ENCODE data around the gene ATP1A2. TPM values are rescaled to one million over a fixed set of nuclear protein-coding genes. Genes with fewer than 3 reads are reported as not detected.
A peak's percentile ranks its signal among the peaks of the same experiment; 100 is the strongest.

Gene ATP1A2
- total and polyA plus RNA-seq, 7 donors: 52.5 to 1,040 (median 523) TPM

- no peak overlapping the region for H3K4me3 ChIP-seq
- WGBS, 3 donors: 44 to 70% (median 49%) methylated on average over 14 of the region's 14 CpGs
- H3K27ac ChIP-seq: peak overlapping the region; percentile 37
- ATAC-seq (peak; percentile 11 to 35 (median 18)), DNase-seq (no peak)
- intact Hi-C loops (cut with DNase I): no loop called here
- no peak for TF ChIP-seq CTCF (IDR thresholded peaks at IDR 0.05)
- peaks cover 0 to 20% of the 10 kb centered on the region in 2 donors for H3K36me3 ChIP-seq (ENCODE audit: insufficient read depth in 1 of 2, low read depth in 1 of 2)
- H3K4me1 ChIP-seq: peaks cover 9% of the 10 kb centered on the region
- H3K27me3 ChIP-seq (ENCODE audit: insufficient read depth in 3 of 3, low read length in 2 of 3): no peaks in the 10 kb centered on the region
- H3K9me3 ChIP-seq: no peaks in the 10 kb centered on the region
Observed at GRCh38 chr1:160146107-160146506, 30.5 kb downstream of the ATP1A2 start.

- WGBS, 3 donors: 78 to 84% (median 83%) methylated on average over 3 of the region's 3 CpGs
- Histone ChIP-seq H3K27ac (peak overlapping the region; percentile 63), H3K4me3 (no peak overlapping the region), H3K36me3 (ENCODE audit: insufficient read depth in 1 of 2, low read depth in 1 of 2) (no peaks in the 10 kb centered on the region), H3K4me1 (peaks cover 9% of the 10 kb centered on the region), H3K9me3 (no peaks in the 10 kb centered on the region), H3K27me3 (ENCODE audit: insufficient read depth in 3 of 3, low read length in 2 of 3) (no peaks in the 10 kb centered on the region)
- intact Hi-C loops (cut with DNase I): no loop called here
- no peak for DNase-seq
- no peak for TF ChIP-seq CTCF (IDR thresholded peaks at IDR 0.05)
- ATAC-seq: peak; percentile 38 to 48 (median 44)
Observed at GRCh38 chr1:160148121-160148520, 32.6 kb downstream of the ATP1A2 start.

GRCh38 chr1:160149233-160149632, 33.7 kb downstream of the ATP1A2 start:
- intact Hi-C loops (cut with DNase I): no loop called here
- peak overlapping the region; percentile 19 for H3K27ac ChIP-seq
- TF ChIP-seq CTCF (IDR thresholded peaks at IDR 0.05): no peak

GRCh38 chr1:160149716-160150115, 34.2 kb downstream of the ATP1A2 start:
- no peak for TF ChIP-seq CTCF (IDR thresholded peaks at IDR 0.05)
- WGBS, 3 donors: 69 to 81% (median 73%) methylated on average over 2 of the region's 2 CpGs
- no peak overlapping the region for H3K4me3 ChIP-seq
- ATAC-seq (no peak), DNase-seq (no peak)
- H3K9me3 ChIP-seq: no peaks in the 10 kb centered on the region
- H3K4me1 ChIP-seq: peaks cover 9% of the 10 kb centered on the region
- no peaks in the 10 kb centered on the region for H3K36me3 ChIP-seq (ENCODE audit: insufficient read depth in 1 of 2, low read depth in 1 of 2)
- peak overlapping the region; percentile 19 for H3K27ac ChIP-seq
- H3K27me3 ChIP-seq (ENCODE audit: insufficient read depth in 3 of 3, low read length in 2 of 3): no peaks in the 10 kb centered on the region
- intact Hi-C loops (cut with DNase I): no loop called here

More at GRCh38 chr1:160149233-160149632, 33.7 kb downstream of the ATP1A2 start:
- Histone ChIP-seq H3K27me3 (ENCODE audit: insufficient read depth in 3 of 3, low read length in 2 of 3) (no peaks in the 10 kb centered on the region), H3K4me1 (peaks cover 9% of the 10 kb centered on the region), H3K9me3 (no peaks in the 10 kb centered on the region), H3K36me3 (ENCODE audit: insufficient read depth in 1 of 2, low read depth in 1 of 2) (no peaks in the 10 kb centered on the region), H3K4me3 (no peak overlapping the region)
- DNase-seq: no peak
- no peak for ATAC-seq

GRCh38 chr1:160151303-160151702, 35.7 kb downstream of the ATP1A2 start, which contains the start of gene ATP1A4:
TSS of gene ATP1A4 (plus strand) at chr1:160151603. CDS start at chr1:160152041, 438 bp downstream.
- Histone ChIP-seq H3K27me3 (ENCODE audit: insufficient read depth in 3 of 3, low read length in 2 of 3) (no peaks in the 10 kb centered on the region), H3K36me3 (ENCODE audit: insufficient read depth in 1 of 2, low read depth in 1 of 2) (no peaks in the 10 kb centered on the region), H3K4me3 (no peak within 1 kb of the TSS), H3K4me1 (peaks cover 9% of the 10 kb centered on the region), H3K9me3 (no peaks in the 10 kb centered on the region), H3K27ac (no peak within 1 kb of the TSS)
- intact Hi-C loops (cut with DNase I): no loop called here
- no peak for ATAC-seq
- no peak for TF ChIP-seq CTCF (IDR thresholded peaks at IDR 0.05)
- DNase-seq: no peak
- WGBS, 3 donors: 89 to 92% (median 92%) methylated on average over 6 of the region's 6 CpGs

All from psoas muscle (tissue), 8 donors.